HCT116 (cell line): Measurements from ENCODE around the gene TANC1. TPM values are rescaled to one million over a fixed set of nuclear protein-coding genes. Genes with fewer than 3 reads are reported as not detected.

ENCODE experiments used
- ATAC-seq: fragments of 200-7000 bp; cut with Tn5 transposase; 2 replicates; pipeline ENCODE4 v1.9.1; 2020; ENCODE audit warnings: mild to moderate bottlenecking, moderate library complexity
- BruUV-seq: library from RNA; stranded (reverse); fragments of 400-500 nt; replicated peaks from 2 replicates; lab custom pipeline; 2021; lab: Mats Ljungman, UMichigan
- CTCF ChIA-PET: fragments of 300-600 bp; sonication (Branson Sonifier 250); formaldehyde crosslinking; loops from one replicate; lab custom pipeline; 2021; ENCODE audit warnings: antibody characterized with exemption; lab: Charles Lee
- POLR2A ChIA-PET: fragments of 300-600, 350-600 bp; sonication (Branson Sonifier 250); formaldehyde crosslinking; loops from one replicate; lab custom pipeline; 2021; ENCODE audit warnings: antibody characterized with exemption; lab: Charles Lee
- RAD21 ChIA-PET, 2 experiments: fragments of 300-600 bp; sonication (Branson Sonifier 250); formaldehyde crosslinking; loops; one replicate each; lab custom pipeline; 2023; ENCODE audit warnings: low total read pairs in 2 of 2; ENCODE audit not compliant: uncharacterized antibody in 2 of 2, unreplicated experiment in 2 of 2, low non-redundant PET in 1 of 2; lab: Charles Lee
- DNase-seq: peaks from one replicate; pipeline ENCODE4 v3.0.0-alpha.2; 2010; ENCODE audit warnings: low read depth, low spot score
- H2AFZ ChIP-seq: fragments of 200-600 bp; shearing (Covaris generic), sonication (generic); 2 replicates; pipeline ENCODE4 v1.6.1; 2017; ENCODE audit warnings: low read depth, mixed run types, mixed read lengths, antibody characterized with exemption, low read length; ENCODE audit not compliant: poor library complexity, severe bottlenecking
- H3K27ac ChIP-seq: 2 replicates; pipeline ENCODE4 v1.5.1; 2012; ENCODE audit warnings: low read depth, low read length
- H3K27me3 ChIP-seq: fragments of 200-600 bp; sonication (generic); 2 replicates; pipeline ENCODE4 v1.6.1; 2016; ENCODE audit warnings: mixed run types, low read length, mixed read lengths; ENCODE audit not compliant: insufficient read depth
- H3K36me3 ChIP-seq, 2 experiments: fragments of 200-500 bp in 1 of 2; fragments of 200-600 bp in 1 of 2; sonication (Bioruptor generic) in 1 of 2; sonication (generic) in 1 of 2; 2 replicates each; pipeline versions ENCODE4 v1.5.1 to v1.6.1; 2014 to 2016; ENCODE audit warnings: low read length in 2 of 2, inconsistent platforms in 1 of 2, mixed read lengths in 1 of 2, mixed run types in 1 of 2; ENCODE audit not compliant: insufficient read depth in 2 of 2, control insufficient read depth in 1 of 2
- H3K4me1 ChIP-seq, 2 experiments: fragments of 200-600 bp in 1 of 2; sonication (generic) in 1 of 2; 2 replicates each; pipeline versions ENCODE4 v1.5.1 to v1.6.1; 2012 to 2017; ENCODE audit warnings: low read length in 2 of 2, inconsistent platforms in 1 of 2, mild to moderate bottlenecking in 1 of 2, mixed read lengths in 1 of 2, mixed run types in 1 of 2, moderate library complexity in 1 of 2; ENCODE audit not compliant: insufficient read depth in 2 of 2, control insufficient read depth in 1 of 2
- H3K4me2 ChIP-seq: fragments of 200-600 bp; sonication (generic); 2 replicates; pipeline ENCODE4 v1.6.1; 2017; ENCODE audit warnings: mixed run types, low read length, mixed read lengths
- H3K4me3 ChIP-seq, 2 experiments: fragments of 200-600 bp in 1 of 2; sonication (generic) in 1 of 2; replicated peaks in 1 of 2; 2 replicates each; pipeline ENCODE4 v1.5.1; 2011 to 2016; ENCODE audit warnings: low read length in 2 of 2, control low read depth in 1 of 2, low read depth in 1 of 2, mild to moderate bottlenecking in 1 of 2, mixed read lengths in 1 of 2, mixed run types in 1 of 2
- H3K79me2 ChIP-seq: fragments of 200-600 bp; sonication (generic); 2 replicates; pipeline ENCODE4 v1.6.1; 2017; ENCODE audit warnings: mild to moderate bottlenecking, mixed run types, low read length, moderate library complexity, mixed read lengths; ENCODE audit not compliant: insufficient read depth
- H3K9ac ChIP-seq: fragments of 200-600 bp; sonication (generic); 2 replicates; pipeline ENCODE4 v1.6.1; 2016; ENCODE audit warnings: low read length, mixed read lengths
- H3K9me2 ChIP-seq: fragments of 200-600 bp; sonication (generic), shearing (Covaris generic); 2 replicates; pipeline ENCODE4 v1.6.1; 2017; ENCODE audit warnings: mixed run types, mild to moderate bottlenecking, moderate library complexity; ENCODE audit not compliant: insufficient read depth
- H3K9me3 ChIP-seq, 2 experiments: fragments of 200-500 bp in 1 of 2; fragments of 200-600 bp in 1 of 2; sonication (Bioruptor generic) in 1 of 2; sonication (generic) in 1 of 2; 2 replicates each; pipeline ENCODE4 v1.6.1; 2014 to 2017; ENCODE audit warnings: low read length in 2 of 2, mixed read lengths in 2 of 2, inconsistent platforms in 1 of 2, low read depth in 1 of 2, mild to moderate bottlenecking in 1 of 2, mixed run types in 1 of 2, moderate library complexity in 1 of 2; ENCODE audit not compliant: control insufficient read depth in 1 of 2, insufficient read depth in 1 of 2
- H4K20me1 ChIP-seq: fragments of 200-600 bp; sonication (generic), shearing (Covaris generic); 2 replicates; pipeline ENCODE4 v1.6.1; 2017; ENCODE audit warnings: mixed run types, mild to moderate bottlenecking, moderate library complexity; ENCODE audit not compliant: insufficient read depth
- ATF3 ChIP-seq: IDR thresholded peaks from 2 replicates; pipeline ENCODE4 v1.6.1; 2012
- CBX3 ChIP-seq: IDR thresholded peaks from 2 replicates; pipeline ENCODE4 v1.6.1; 2012; ENCODE audit warnings: low read depth
- CEBPB ChIP-seq: IDR thresholded peaks from 2 replicates; pipeline ENCODE4 v1.6.1; 2012; ENCODE audit warnings: low read depth
- ELF1 ChIP-seq: IDR thresholded peaks from 2 replicates; pipeline ENCODE4 v1.6.1; 2012; ENCODE audit warnings: low read depth, borderline replicate concordance
- EZH2phosphoT487 ChIP-seq: fragments of 200-600 bp; IDR thresholded peaks from 2 replicates; pipeline ENCODE4 v1.6.1; 2018; ENCODE audit warnings: antibody characterized with exemption, borderline replicate concordance
- MAX ChIP-seq: IDR thresholded peaks from 2 replicates; pipeline ENCODE4 v1.6.1; 2012
- POLR2AphosphoS5 ChIP-seq: IDR thresholded peaks from 2 replicates; pipeline ENCODE4 v1.6.1; 2011; ENCODE audit warnings: mild to moderate bottlenecking, low read depth, low read length, moderate library complexity
- RAD21 ChIP-seq: IDR thresholded peaks from 2 replicates; pipeline ENCODE4 v1.6.1; 2012; ENCODE audit warnings: low read depth, mild to moderate bottlenecking
- SIN3A ChIP-seq: IDR thresholded peaks from 2 replicates; pipeline ENCODE4 v1.6.1; 2012; ENCODE audit warnings: low read depth
- TCF7L2 ChIP-seq: IDR thresholded peaks from 2 replicates; pipeline ENCODE4 v1.7.0; 2011; ENCODE audit warnings: borderline replicate concordance, inconsistent platforms; ENCODE audit not compliant: insufficient read depth, insufficient read length; ENCODE audit errors: extremely low read depth
- YY1 ChIP-seq: IDR thresholded peaks from 2 replicates; pipeline ENCODE4 v1.6.1; 2011; ENCODE audit warnings: low read length, low read depth, moderate library complexity, mild to moderate bottlenecking; ENCODE audit not compliant: insufficient replicate concordance; ENCODE audit errors: extremely low read depth
- ZFX ChIP-seq: fragments of 450-650 bp; IDR thresholded peaks from 2 replicates; pipeline ENCODE4 v1.6.1; 2017
- ZNF274 ChIP-seq: fragments of 200-500 bp; sonication (Bioruptor generic); IDR thresholded peaks from 2 replicates; pipeline ENCODE4 v1.6.1; 2014; ENCODE audit warnings: mild to moderate bottlenecking, low read depth, low read length, inconsistent platforms
- intact Hi-C: fragments of 100-400 bp; cut with micrococcal nuclease; formaldehyde crosslinking; loops from 2 replicates; pipeline ENCODE4 v1.10.0; 2022
- total RNA-seq: library from RNA; stranded (reverse); gene quantifications from one replicate; pipeline ENCODE4 v1.2.1, GENCODE V29; 2021; ENCODE audit not compliant: unreplicated experiment
- TF ChIP-seq, protein P1 (sequence below), 3 experiments: fragments of 200-600 bp in 1 of 3; sonication (generic) in 1 of 3; IDR thresholded peaks in 2 of 3; conservative IDR thresholded peaks in 1 of 3; 2 replicates each; pipeline ENCODE4 v1.5.1; 2012 to 2017; ENCODE audit warnings: low read depth in 2 of 3, low read length in 2 of 3, antibody characterized with exemption in 1 of 3, borderline replicate concordance in 1 of 3, control low read depth in 1 of 3, mild to moderate bottlenecking in 1 of 3, mixed read lengths in 1 of 3, mixed run types in 1 of 3, moderate library complexity in 1 of 3; ENCODE audit not compliant: insufficient read depth in 1 of 3
- TF ChIP-seq, protein P2 (sequence below): IDR thresholded peaks from 2 replicates; pipeline ENCODE4 v1.6.1; 2011; ENCODE audit warnings: mild to moderate bottlenecking, low read length, moderate library complexity; ENCODE audit not compliant: insufficient replicate concordance; ENCODE audit errors: extremely low read depth

TANC1 gene
- total RNA-seq, 1 experiment from 2014 or later: 15.1 TPM

GRCh38 chr2:159071190-159071915 lies 102.9 kb downstream of the TANC1 start:
- Histone ChIP-seq H3K4me1 (peaks cover 0 to 5% of the 10 kb centered on the region in 2 experiments; a peak in 1 of 4 replicates), H3K4me2 (no peak overlapping the region), H3K4me3 (no peak overlapping the region), H3K9ac (no peak overlapping the region), H3K36me3 (no peaks in the 10 kb centered on the region), H3K27ac (no peak overlapping the region), H3K9me3 (no peaks in the 10 kb centered on the region), H3K9me2 (no peaks in the 10 kb centered on the region), H2AFZ (no peak overlapping the region), H3K27me3 (no peaks in the 10 kb centered on the region), H4K20me1 (no peaks in the 10 kb centered on the region), H3K79me2 (no peaks in the 10 kb centered on the region)
- CTCF ChIA-PET: no interaction called here
- no TSS peak for BruUV-seq
- DNase-seq (no peak), ATAC-seq (no peak)
- RAD21 ChIA-PET: no interaction called here
- intact Hi-C loops: no loop called here
- POLR2A ChIA-PET: no interaction called here
- TF ChIP-seq, protein P1, sequence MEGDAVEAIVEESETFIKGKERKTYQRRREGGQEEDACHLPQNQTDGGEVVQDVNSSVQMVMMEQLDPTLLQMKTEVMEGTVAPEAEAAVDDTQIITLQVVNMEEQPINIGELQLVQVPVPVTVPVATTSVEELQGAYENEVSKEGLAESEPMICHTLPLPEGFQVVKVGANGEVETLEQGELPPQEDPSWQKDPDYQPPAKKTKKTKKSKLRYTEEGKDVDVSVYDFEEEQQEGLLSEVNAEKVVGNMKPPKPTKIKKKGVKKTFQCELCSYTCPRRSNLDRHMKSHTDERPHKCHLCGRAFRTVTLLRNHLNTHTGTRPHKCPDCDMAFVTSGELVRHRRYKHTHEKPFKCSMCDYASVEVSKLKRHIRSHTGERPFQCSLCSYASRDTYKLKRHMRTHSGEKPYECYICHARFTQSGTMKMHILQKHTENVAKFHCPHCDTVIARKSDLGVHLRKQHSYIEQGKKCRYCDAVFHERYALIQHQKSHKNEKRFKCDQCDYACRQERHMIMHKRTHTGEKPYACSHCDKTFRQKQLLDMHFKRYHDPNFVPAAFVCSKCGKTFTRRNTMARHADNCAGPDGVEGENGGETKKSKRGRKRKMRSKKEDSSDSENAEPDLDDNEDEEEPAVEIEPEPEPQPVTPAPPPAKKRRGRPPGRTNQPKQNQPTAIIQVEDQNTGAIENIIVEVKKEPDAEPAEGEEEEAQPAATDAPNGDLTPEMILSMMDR (IDR thresholded peaks at IDR 0.05 in 2 of 3, conservative IDR thresholded peaks at IDR 0.05 in 1 of 3; ENCODE audit: borderline replicate concordance in 1 of 3, insufficient read depth in 1 of 3, low read depth in 2 of 3, low read length in 2 of 3): no peak
- TF ChIP-seq TCF7L2 (no peak), POLR2AphosphoS5 (no peak), CBX3 (no peak), ZFX (no peak), RAD21 (no peak), ELF1 (no peak), EZH2phosphoT487 (no peak), MAX (no peak), SIN3A (no peak), ATF3 (no peak), YY1 (no peak), CEBPB (no peak), ZNF274 (no peak)
- TF ChIP-seq, protein P2, sequence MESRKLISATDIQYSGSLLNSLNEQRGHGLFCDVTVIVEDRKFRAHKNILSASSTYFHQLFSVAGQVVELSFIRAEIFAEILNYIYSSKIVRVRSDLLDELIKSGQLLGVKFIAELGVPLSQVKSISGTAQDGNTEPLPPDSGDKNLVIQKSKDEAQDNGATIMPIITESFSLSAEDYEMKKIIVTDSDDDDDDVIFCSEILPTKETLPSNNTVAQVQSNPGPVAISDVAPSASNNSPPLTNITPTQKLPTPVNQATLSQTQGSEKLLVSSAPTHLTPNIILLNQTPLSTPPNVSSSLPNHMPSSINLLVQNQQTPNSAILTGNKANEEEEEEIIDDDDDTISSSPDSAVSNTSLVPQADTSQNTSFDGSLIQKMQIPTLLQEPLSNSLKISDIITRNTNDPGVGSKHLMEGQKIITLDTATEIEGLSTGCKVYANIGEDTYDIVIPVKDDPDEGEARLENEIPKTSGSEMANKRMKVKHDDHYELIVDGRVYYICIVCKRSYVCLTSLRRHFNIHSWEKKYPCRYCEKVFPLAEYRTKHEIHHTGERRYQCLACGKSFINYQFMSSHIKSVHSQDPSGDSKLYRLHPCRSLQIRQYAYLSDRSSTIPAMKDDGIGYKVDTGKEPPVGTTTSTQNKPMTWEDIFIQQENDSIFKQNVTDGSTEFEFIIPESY: no peak
